ENCODE measurements around the gene GRB10.
"Not testable (repeated sequence)": the region's sequence is repeated elsewhere in the genome, so short reads cannot be mapped to it uniquely, and the experiment has no call there.

Gene GRB10

GRCh38 chr7:50598460-50599343, 184.0 kb downstream of the GRB10 start:
- DNase-seq = peak; percentile 71

DNA sequence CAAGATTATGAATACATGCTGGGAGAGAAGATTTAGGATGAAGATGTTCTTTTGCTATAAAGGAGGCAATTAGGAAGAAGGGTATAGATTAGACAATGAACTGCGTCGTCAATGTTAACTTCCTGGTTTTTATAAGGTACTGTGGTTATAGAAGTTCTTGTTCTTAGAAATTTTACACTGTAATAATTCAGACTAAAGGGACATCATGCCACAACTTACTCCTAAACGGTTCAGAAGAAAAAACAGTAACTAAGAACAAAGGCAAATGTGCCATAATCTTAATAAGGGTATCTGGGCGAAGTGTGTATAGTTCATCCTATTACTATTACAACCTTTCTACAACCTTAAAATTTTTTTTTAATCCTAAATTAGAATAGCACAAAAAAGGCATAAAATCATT, 186.2 kb downstream of the GRB10 start:
- no peak for DNase-seq

DNA sequence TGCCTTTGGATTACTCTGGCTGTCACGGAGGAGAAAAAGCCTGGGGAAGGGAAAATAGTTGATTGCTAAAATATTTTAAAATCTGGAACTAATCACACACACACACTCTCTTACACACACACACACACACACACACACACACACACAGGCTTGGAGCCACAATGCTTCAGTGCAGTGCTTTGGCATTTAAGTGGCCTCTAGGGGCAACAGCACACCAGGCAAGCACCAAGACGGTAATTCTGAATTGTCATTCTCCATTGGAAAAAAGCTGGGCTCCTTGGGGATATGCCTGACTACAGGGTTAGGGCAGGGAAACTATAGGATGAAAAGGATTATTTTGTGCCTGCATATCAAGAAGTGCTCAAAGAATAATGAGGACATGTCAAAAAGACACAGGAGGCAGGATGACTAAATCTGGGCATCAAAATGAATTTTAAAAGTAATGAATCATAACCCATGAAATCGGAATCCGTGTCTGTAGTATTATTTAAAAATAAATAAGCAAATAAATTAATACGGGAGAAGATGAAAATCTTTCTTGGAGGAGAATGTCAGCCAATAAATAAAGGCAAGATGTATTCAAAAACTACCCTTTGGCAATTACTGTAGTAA, 187.1 kb downstream of the GRB10 start:
- DNase-seq = peak; percentile 73

- no peak for DNase-seq
Observed at GRCh38 chr7:50594734-50595485, 187.8 kb downstream of the GRB10 start.

GRCh38 chr7:50594136-50594535, 188.6 kb downstream of the GRB10 start:
- DNase-seq = no peak

GRCh38 chr7:50592940-50593339, 189.8 kb downstream of the GRB10 start:
- DNase-seq = no peak

DNA sequence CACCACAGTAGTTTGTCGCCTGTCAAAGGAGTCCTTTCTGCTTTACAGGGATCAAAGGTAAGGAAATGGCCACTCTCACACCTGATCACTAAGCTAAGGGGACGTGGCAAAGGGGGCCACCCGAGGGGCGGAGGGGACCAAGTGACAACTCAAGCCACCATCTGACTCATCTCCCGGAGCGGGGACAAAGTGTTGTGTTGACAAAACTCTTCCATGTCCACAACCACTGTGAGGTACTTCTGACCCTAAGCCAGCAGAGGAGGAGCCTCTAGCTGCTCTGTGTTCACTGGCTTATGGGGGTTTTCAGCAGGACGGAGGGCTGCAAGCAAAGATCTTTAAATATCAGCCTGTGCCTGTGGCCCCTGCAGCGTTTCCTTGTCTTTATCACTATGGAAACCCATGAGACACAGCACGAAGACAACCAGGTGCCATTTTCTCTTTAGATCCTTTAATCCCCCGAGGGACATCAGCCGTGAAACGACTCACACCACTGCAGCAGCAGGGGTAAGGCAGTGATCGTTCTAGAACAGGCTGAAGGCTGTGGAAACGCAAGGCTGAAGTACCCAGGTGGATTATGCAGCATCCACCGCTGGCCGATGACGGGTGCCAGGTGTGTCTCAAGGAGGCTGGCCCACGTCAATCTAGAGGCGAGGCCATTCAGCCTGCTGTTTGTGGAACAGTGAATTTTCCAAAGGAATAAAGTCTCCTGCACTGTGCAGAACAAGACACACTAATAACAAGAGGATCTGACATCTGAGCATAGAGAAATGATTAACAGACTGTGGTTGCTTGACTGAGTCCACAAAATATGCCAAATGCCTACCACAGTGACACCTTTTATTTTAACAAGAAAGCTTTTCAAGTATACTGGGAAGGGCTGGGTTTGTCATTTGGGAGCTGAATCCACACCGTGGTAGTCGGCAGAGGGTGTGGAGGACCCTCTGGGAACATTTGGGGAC, 190.9 kb downstream of the GRB10 start:
- peak; percentile 80 for DNase-seq

GRCh38 chr7:50591098-50591479, 191.6 kb downstream of the GRB10 start:
- no peak for DNase-seq

GRCh38 chr7:50590535-50590934, 192.2 kb downstream of the GRB10 start:
- DNase-seq = no peak

- DNase-seq = no peak
Observed at GRCh38 chr7:50589364-50589763, 193.3 kb downstream of the GRB10 start.

GRCh38 chr7:50588937-50589336, 193.8 kb downstream of the GRB10 start:
- DNase-seq = no peak

DNA sequence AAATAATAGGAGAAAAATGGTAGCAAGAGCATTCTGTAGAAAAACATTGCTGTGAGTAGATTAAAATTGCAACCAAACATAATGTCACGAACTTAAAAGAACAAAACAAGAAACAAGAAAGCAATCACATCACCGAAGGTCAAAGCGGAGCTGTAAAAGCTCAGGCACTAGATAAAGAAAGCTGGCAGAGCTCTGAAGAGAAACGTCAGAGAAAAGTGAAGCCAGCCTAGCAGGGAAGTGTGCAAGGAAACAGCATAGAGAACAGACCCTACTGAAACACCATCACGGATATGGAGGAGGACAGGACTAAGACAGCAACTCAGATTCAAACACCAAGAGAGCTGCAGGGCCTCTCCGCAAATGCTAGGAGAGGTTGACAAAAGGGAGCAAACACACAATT, 195.0 kb downstream of the GRB10 start:
- DNase-seq = no peak

DNA sequence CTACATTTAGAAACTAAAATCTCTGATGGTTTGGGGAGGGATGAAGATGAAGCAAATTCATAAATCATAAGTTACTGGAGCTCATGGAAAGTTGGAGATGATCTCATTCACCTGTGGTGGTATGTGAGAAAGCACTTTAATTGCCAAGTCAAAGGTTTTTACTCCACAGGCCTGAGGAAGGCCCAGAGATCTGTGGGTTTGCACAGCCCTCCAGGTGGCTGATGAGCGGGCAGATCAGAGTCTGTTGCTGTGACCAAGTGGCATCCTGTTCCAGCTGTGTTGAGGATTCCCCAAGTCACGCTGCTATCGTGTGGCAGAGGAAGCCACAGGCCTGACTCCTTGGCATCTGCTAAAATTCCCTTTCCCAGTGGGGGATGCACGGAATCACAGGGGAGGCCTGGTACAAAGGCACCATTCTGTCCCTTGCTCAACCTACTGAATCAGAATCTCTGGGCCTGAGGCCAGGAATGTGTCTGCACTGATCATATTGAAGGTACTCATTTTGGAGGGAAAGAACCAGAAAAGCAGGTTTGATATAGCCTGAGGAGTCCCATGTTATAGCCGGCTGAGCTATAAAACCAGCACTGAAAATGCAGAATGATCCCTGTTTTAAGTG, 197.8 kb downstream of the GRB10 start:
- no peak for DNase-seq

DNA sequence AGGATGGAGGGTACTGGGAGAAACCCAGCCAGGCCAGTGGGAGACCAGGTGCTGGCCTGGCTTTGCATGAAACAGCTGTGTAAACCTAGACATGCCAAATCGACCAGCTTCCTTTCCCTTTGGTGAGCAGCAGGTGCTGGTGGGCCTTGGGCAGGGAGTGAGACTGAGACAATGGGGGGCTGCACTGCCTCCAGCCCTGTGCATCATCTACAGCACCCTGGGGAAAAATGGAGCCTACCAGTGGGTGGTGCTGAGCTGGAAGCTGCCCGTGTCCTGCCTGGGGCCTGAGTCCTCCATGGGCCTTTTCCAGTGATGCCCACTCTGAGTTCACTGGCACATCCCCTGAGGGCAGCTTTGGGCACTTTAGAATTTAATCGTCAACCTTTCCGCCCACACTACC, 198.3 kb downstream of the GRB10 start:
- DNase-seq = no peak

GRCh38 chr7:50583295-50583694, 199.4 kb downstream of the GRB10 start:
- not testable (repeated sequence) for DNase-seq

DNA sequence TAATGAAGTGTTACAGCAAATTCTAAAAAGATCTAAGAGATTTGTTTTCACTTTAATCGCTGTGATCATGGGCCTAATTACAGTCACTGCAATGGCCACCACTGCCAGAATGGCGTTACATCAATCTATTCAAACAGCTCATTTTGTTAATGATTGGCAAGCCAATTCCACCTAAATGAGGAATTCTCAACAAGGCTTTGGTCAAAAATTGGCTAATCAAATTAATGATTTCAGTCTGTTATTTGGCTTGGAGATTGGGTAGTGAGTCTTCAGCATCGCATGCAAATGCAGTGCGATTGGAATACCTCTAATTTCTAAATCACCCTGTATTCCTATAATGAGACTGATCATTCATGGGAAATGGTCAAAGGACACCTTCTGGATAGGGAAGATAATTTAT, 200.4 kb downstream of the GRB10 start:
- not testable (repeated sequence) for DNase-seq

DNA sequence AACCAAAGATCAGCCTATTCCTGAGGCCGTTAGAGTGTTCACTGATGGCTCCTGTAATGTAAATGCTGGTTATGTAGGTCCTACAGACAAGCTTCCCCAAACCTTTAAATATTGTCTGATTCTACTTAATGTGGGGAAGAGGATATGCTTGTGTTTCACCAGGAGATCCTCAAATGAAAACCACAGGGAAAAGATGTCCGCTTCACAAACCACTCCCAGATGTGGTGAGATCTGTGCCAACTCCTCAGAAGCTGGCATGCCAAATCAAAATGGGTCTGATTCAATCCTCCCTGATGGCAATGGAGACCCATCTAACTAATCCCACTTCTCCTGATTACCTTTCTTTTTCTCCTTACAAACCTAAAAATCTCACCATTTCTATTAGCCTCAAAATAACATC, 202.0 kb downstream of the GRB10 start:
- not testable (repeated sequence) for DNase-seq

DNA sequence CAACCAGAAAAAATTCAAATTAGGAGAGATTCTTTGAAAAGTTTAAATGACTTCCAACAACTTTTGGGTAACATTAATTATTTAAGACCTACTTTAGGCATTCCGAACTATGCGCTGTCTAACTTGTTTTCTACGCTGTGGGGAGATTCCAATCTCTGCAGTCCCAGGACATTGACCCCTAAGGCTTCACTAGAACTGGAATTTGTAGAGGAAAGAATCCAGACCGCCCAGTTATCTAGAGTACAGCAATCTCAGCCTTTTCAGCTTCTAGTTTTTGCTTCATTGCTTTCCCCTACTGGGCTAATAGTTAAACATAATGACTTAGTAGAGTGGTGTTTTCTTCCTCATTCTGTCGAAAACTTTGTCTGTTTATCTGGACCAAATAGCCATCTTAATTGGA, 202.6 kb downstream of the GRB10 start:
- DNase-seq = no peak

DNA sequence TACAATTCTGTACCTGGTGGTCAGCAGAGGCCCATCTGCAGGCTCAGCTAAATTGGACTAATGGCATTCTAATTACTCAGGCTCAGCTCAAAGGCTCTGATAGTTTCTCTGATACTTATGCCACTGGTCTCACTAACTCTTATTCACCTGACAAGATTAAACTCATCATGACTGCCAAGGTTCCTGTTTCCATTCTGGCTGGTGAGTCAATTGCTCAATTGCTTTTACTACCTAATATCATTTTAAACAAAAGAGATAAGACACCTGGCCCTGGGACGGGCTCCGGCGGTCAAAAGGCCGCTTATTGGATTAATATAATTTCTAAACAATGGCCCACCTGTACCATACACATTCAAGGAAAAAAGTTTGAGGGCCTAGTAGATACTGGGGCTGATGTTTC, 204.6 kb downstream of the GRB10 start:
- not testable (repeated sequence) for DNase-seq

DNA sequence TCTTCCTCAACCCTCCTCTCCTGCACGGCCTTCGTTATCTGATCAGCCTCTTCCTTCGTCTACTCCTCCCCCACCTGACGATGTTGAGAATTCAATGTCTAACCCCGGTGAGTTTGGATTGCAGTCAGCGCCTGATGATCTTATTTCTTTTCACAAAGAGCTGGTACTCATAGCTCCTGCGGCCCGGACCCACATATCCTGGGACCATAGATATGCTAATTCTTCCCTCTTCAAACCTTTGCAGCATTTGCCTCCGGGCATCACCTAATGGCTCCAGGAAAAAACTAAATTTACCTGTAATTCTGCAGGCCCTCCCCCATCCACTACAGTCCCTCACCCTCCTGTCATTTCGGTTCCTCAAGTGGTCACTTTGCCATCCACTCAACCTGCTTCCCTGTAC, 205.1 kb downstream of the GRB10 start:
- no peak for DNase-seq

DNA sequence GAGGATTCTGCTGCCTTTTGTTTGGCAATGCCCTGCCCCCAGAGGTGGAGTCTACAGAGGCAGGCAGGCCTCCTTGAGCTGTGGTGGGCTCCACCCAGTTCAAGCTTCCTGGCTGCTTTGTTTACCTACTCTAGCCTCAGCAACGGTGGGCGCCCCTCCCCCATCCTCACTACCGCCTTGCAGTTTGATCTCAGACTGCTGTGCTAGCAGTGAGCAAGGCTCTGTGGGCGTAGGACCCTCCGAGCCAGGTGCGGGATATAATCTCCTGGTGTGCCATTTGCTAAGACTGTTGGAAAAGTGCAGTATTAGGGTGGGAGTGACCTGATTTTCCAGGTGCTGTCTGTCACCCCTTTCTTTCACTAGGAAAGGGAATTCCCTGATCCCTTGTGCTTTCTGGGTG, 206.3 kb downstream of the GRB10 start:
- DNase-seq = not testable (repeated sequence)

GRCh38 chr7:50567715-50568261, 214.9 kb downstream of the GRB10 start:
- no peak for DNase-seq

All from COR-L47 (cell line).